ENCODE data around the gene BPIFB3. TPM values are rescaled to one million over a fixed set of nuclear protein-coding genes. Genes with fewer than 3 reads are reported as not detected.

Gene BPIFB3
- total and polyA plus RNA-seq, 2 of the 13 experiments (the other 11 are each of a cell fraction or from before 2014, with no cell fraction given), result 0.09 TPM; not detected in 1

- TF ChIP-seq MLXIP (CRISPR knock-in tag; IDR thresholded peaks at IDR 0.05; ENCODE audit: borderline replicate concordance), result no peak
- peak; percentile 88 for TF ChIP-seq HNF1B (CRISPR knock-in tag; IDR thresholded peaks at IDR 0.05)
- no peak for TF ChIP-seq PCBP1 (IDR thresholded peaks at IDR 0.05; ENCODE audit: borderline replicate concordance, low read depth, low read length)
- TF ChIP-seq BORCS8-MEF2B (CRISPR knock-in tag; IDR thresholded peaks at IDR 0.05), result peak; percentile 90
- no peak for TF ChIP-seq ZNF20 (CRISPR knock-in tag; IDR thresholded peaks at IDR 0.05)
- TF ChIP-seq POLR2AphosphoS5 (IDR thresholded peaks at IDR 0.05; ENCODE audit: low read depth, low read length), result peak; percentile 82
- 0 out of 2 replicates have a peak, but pooled peaks have one; percentile 21 for TF ChIP-seq ZNF570 (CRISPR knock-in tag; IDR thresholded peaks at IDR 0.05; ENCODE audit: borderline replicate concordance)
- TF ChIP-seq PAX8 (CRISPR knock-in tag; IDR thresholded peaks at IDR 0.05; ENCODE audit: borderline replicate concordance), result peak; percentile 58; the same call in 1 of the 2 replicates
- no peak for TF ChIP-seq TRAFD1 (CRISPR knock-in tag; IDR thresholded peaks at IDR 0.05; ENCODE audit: borderline replicate concordance)
- peak; percentile 98 for TF ChIP-seq ZSCAN9 (CRISPR knock-in tag; IDR thresholded peaks at IDR 0.05; ENCODE audit: borderline replicate concordance)
- no peak for TF ChIP-seq ZNF790 (CRISPR knock-in tag; IDR thresholded peaks at IDR 0.05; ENCODE audit: borderline replicate concordance)
- peak; percentile 85 for TF ChIP-seq ZEB1 (IDR thresholded peaks at IDR 0.05; ENCODE audit: insufficient replicate concordance, low read depth)
- TF ChIP-seq SCMH1 (CRISPR knock-in tag; IDR thresholded peaks at IDR 0.05; ENCODE audit: borderline replicate concordance), result no peak
- no peak for TF ChIP-seq ZNF382 (CRISPR knock-in tag; IDR thresholded peaks at IDR 0.05; ENCODE audit: borderline replicate concordance)
- no peak for TF ChIP-seq STAT5B (CRISPR knock-in tag; IDR thresholded peaks at IDR 0.05)
- TF ChIP-seq EED (CRISPR knock-in tag; IDR thresholded peaks at IDR 0.05), result peak; percentile 19; the same call in 1 of the 2 replicates
- TF ChIP-seq NR2C2 (CRISPR knock-in tag; IDR thresholded peaks at IDR 0.05; ENCODE audit: borderline replicate concordance), result peak; percentile 36; the same call in 1 of the 2 replicates
- peak; percentile 63 for TF ChIP-seq ZBTB38 (CRISPR knock-in tag; IDR thresholded peaks at IDR 0.05)
- no peak for TF ChIP-seq DMTF1 (CRISPR knock-in tag; IDR thresholded peaks at IDR 0.05)
- TF ChIP-seq PHF5A (CRISPR knock-in tag; IDR thresholded peaks at IDR 0.05; ENCODE audit: low read depth, unreplicated experiment), result peak; percentile 84
These were observed 47.6 kb upstream of the BPIFB3 start (continued) for GRCh38 chr20:33005908-33006775.
